Heart left ventricle (tissue), 13 donors: ENCODE data around the gene RREB1.

Source experiments
- CTCF ChIP-seq, 12 donors: fragments of 200-600 bp; sonication (generic) in 4 of 12; IDR thresholded peaks; one replicate each; pipeline versions ENCODE4 v1.5.0 to v1.8.0; 2018 to 2022; ENCODE audit warnings: antibody characterized with exemption in 12 of 12, mild to moderate bottlenecking in 5 of 12
- POLR2A ChIP-seq, 2 donors: fragments of 450-650 bp; IDR thresholded peaks; one replicate each; pipeline ENCODE4 v1.6.1; 2017; ENCODE audit warnings: antibody characterized with exemption in 2 of 2, mild to moderate bottlenecking in 2 of 2, moderate library complexity in 2 of 2
- donor health status: ischemic (EF 13 %, LVEDD 7.1; RV severe dilation, severe dysfunction).
- donor health status: DM: no; HTN: yes; CAD: no.
- donor health status: DM: no; HTN: no; CAD: no.
- donor health status: ischemic (EF 25% LVEDD 6.9; RV normal size, moderate dysfunction).
- donor health status: ischemic (EF 25% LVEDD 5.7; RV mildly dilated, moderate dysfunction).
- donor health status: ischemic (EF 35%, LVEDD 5.7; RV mildly dilated, moderate dysfunction).
- donor health status: nonischemic (EF 11% LVEDD 7.7; RV severe dilation, severe dysfunction).
- donor health status: DM: yes; HTN: yes; CAD: no.
- donor health status: PGD.
- donor health status: ischemic (EF 29% LVEDD 5.4; RV normal size, mild dysfunction).
- donor health status: nonischemic (EF 23%, LVEDD 6.1; RV moderate dilation, normal function).

- TF ChIP-seq CTCF (IDR thresholded peaks at IDR 0.05) (no peak), POLR2A (IDR thresholded peaks at IDR 0.05) (no peak)
Observed at GRCh38 chr6:7264041-7264440, 156.3 kb downstream of the RREB1 start.
